Measurements from ENCODE around the gene ESPNL.
"Not testable (repeated sequence)": the region's sequence is repeated elsewhere in the genome, so short reads cannot be mapped to it uniquely, and the experiment has no call there.

ESPNL gene

DNA sequence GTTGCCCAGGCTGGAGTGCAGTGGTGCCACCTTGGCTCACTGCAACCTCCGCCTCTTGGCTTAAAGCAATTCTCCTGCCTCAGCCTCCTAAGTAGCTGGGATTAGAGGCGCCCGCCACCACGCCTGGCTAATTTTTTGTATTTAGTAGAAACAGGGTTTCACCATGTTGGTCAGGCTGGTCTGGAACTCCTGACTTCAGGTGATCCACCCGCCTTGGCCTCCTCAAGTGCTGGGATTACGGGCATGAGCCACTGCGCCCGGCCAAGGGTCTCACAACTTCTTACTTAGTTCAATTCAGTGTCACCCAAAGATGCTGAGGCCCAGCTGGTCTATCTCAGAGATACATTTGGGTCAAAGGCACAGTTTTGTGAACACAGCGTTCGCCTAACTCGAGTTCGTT lies 15.6 kb downstream of the ESPNL start:
- DNase-seq: not testable (repeated sequence)

DNA sequence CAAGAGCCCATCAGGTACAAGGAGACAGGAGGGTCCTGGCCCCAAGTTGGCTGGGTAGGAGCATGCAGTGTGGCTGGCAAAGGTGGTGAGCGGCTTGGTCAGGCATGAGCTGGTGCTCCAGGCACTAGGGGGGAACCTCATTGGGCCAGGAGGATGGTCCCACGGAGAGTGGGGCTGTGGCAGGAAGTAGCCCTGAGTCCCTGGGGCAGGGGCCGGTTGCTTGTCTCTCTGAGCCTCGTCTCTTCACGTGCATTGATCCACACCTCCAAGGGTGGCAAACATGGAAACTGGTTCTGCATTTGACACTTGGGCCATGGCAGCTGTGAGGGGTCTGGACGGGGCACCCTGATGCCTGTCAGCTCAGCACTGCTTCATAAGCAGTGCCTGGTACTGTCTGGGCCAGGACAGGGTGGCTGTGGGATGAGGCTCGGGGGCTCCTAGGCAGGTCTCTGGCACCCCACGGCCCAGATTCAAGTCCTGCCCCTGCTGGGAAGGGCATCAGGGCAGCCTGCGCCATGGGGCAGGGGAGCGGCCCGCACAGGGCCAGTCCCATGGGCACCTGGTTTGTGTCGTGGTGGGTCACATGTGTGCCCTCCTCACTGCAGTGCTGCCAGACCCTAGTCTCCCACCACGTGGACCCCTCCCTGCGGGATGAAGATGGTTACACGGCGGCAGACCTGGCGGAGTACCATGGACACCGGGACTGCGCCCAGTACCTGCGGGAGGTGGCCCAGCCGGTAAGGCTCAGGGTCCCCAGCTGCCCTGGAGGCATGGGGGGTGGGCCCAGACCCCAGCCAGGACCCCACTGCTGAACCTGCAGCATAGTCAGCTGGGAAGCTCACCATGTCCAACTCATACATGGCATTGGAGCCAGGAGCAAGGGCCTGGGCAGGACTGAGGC lies 16.4 kb downstream of the ESPNL start:
- DNase-seq: no peak

DNA sequence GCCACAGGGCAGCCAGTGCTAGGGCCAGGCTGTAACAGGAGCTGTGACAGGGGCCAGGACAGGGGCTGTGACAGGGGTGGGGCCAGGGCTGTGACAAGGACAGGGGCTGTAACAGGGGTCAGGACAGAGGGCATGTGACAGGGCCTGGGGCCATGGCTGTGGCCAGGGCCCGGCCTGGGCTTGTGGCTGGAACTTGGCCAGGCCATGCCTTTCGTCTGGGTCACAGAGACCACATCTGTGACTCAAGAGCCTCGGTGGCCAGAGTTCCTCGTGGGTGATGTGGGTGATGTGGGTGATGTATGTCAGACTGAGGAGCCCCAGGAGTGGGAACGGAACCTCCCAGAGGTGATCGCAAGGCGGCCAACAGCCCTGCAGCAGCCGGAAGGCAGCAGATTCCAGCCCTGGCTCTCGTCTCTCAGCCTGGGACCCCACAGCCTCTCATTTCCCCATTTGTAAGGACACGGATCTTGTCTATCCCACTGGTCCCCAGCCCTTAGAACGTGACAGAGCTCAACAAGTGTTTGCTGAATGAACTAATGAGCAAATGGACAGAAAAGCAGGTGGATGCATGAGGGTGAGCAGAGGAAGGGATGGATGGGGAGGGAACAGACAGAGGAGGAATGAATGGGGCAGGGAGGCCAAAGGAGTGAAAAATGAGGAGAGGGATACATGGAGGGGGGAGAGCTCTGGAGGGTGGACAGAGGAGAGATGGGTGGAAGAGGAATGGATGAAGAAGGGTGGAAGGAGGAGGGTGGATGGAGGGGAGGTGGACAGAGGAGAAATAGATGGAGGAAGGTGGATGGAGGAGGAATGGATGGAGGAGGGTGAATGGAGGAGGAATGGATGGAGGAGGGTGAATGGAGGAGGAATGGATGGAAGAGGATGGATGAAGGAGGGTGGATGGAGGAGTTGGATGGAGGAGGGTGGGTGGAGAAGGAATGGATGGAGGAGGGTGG lies 17.3 kb downstream of the ESPNL start:
- no peak for DNase-seq

DNA sequence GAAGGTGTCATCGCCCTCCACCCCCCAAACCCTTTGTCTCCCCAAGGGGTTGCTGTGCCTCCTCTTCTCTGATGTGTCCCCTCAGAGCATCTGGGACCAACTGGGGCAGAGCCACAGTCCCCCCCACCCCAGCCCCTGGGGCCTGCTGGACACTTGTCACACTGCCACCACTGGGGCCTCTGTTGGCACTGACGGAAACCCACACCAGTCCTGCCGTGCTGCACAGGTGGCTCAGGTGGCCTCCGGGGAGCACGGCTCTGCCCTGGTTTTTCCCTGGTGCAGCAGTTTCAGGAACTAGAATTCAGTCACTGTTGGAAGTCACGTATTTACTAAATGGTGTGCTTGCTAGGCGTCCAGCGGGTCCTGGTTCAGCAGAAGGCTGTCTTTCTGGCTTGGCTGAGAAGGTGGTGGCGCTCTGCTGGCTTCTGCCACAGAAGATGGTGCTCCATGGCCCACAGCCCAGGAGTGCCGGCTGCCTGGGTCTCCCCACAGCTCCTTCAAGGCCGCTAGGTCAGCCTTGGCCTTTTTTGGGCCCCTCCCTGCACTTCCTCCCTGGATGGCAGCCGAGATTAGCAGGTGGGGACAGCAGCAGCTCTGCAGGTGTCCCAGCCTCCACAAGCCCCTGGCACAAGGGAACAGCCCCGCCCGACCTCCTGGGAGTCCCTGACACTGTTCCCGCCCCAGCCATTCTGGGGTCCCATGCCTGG lies 19.8 kb downstream of the ESPNL start:
- no peak for DNase-seq

DNA sequence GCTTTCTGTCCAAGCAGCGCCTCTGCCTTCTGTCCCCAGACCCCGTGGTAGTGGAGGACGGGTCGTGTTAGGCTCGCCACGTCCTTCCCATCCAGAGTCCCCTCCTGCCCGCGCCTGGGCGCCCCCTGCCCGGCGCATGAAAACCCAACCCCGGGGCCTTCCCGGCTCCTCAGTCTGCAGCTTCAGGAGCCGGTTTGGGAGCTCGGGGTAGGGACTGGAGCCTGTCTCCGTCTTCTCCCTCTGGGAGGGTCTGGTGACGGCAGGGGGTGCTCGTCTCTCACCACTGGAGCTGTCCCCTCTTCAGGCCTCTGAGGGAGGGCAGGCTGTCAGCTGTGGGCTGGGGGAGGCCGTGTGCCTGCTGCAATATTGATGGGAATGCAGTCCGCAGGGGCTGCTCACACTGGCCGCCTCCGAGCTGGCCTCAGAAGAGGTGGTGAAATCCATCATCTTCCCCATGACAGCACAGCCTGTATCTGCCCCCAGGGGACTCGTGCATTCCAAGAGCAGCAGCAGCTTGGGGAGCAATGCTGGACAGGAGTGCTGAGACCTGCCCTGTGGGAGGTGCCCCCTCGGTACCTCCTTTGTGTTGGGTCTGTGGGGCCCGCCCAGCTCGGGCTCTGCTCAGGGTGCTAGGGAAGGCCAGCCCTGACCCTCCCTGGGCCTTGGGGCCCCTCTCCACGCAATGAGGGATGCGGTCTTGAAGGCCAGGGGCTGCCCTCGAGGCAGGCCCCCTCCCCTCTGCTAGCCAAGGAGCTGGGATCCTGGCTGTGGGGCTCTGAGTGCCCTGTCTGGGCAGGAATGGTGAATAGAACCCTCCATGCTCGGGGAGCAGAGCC lies 20.5 kb downstream of the ESPNL start:
- no peak for DNase-seq

DNA sequence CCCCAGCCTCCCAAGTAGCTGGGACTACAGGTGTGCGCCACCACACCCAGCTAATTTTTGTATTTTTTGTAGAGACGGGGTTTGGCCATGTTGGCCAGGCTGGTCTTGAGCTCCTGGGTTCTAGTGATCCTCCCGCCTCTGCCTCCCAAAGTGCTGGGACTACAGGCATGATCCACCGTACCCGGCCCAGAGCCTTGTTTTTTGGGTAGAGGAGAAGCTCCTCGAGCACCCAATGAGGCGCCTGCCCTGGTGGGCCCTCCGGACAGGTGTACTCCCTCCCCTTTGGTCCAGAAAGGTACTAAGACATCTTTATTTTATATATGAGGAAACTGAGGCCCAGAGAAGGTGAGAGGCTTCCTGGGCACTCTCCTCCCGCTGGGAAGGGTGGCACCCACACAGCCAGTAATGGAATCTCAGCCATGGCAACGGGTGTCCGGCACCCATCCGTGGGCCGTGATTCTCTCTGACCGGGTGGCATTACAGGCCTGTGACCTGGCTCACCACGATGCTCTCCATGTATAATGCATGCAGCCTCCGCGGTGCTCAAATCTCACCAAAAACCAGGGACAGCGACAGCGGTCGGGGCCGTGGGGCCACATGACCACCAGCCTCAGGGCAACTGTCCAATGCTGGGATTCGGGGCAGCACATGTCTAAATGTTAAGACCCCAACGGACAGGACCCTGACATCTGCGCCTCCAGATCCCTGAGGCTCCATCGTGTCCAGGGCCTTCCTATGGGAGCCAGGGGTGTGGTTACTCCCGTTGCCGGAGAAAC lies 21.6 kb downstream of the ESPNL start:
- no peak for DNase-seq

DNA sequence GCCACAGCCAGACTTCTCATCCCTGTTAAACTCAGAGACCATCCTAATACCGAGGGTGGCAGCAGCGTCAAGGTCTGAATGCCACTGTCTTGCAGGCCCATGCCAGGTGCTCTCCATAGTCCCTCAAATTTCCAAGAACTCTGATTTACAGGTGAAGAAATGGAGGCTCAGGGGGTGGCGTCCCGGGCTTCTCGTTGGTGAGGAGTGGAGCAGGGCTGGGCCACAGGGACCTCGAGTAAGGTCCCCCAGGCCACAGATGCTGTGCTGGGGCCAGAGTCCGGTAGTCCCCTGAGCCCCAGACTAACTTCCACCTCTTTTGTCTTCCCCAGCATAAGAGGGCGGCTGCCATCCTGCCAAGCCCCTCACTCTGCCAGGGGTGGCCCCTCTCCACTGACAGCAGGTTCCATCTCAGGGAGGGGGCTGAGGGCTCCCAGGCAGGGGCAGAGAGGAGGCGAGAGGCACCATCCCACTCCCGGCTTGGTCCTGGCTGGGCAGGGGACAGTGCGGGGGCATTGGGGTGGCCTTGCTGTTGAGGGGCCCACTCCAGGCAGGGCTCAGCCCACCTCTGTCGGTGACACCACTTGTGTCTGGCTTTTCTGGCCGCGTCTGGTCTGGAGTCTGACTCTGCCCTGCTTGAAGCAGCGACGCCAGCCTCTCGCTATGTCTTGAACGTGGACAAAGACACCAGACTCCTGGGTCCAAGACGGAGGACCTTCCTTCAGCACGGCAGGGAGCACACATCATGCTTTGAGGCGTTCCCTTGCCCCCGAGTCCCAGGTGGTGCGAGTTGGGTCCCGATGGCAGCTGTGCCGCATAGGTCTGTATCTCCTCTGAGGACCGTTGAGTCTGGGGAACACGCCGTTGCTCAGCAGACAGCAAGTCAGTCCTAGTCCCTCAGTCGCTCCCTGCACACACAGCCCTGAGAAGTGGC lies 22.4 kb downstream of the ESPNL start:
- no peak for DNase-seq

DNA sequence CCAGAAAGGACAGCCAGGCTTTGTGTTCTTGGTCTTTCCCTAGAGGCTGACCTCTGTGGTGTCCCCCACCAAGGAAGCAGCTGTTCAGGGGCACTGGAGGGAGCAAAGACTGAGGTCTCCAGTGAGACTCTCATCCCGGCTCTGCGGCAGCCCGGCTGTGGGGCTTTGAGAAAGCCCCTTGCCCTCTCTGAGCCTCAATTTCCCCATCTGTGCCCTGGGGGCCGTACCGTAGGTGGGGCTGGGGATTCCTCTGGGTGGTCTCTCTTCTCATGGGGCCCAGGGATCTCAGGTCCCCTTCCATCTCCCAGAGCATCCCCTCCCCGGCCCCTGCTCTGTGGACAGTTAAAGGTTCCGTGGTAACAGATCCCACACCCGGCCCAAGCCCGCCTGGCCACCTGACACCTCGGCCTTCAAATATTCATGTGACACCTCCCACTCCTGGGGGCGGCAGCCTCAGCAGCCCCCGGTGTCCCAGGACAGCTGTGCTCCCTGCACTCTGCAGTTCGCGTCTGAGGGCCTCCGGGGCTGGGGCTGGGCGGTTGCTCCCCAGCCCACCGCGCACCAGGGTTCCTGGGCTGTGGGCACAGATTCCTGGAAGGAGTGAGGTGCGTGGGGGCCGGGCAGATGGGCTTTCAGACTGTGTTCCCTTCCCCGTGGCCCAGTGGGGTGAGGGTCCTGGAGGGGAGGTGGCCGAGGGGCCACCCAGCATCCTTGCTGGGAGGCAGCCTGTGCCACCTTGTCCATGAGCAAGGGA lies 23.3 kb downstream of the ESPNL start:
- no peak for DNase-seq

DNA sequence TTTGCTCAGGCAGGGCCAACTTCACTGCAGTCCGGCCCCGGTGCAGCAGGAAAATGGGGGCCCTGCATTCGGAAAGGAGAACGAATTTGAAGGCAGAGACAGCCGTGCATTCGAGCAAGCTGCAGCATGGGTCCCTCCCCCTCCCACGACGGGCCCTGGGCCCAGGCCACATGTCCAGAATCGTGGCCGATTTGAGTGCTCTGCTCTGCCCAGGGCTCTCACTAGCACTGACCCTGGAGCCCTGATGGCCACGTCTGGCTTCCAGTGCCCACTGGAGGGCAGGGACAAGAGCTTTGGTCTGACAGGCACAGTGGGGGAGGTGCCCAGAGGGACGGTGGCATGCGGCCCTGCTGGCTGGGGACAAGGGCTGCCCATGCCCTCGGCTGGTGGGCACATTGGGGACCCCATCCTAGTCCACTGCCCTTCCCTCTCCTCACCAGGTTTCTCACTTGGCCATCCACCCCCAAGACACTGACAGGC lies 23.9 kb downstream of the ESPNL start:
- DNase-seq: no peak

DNA sequence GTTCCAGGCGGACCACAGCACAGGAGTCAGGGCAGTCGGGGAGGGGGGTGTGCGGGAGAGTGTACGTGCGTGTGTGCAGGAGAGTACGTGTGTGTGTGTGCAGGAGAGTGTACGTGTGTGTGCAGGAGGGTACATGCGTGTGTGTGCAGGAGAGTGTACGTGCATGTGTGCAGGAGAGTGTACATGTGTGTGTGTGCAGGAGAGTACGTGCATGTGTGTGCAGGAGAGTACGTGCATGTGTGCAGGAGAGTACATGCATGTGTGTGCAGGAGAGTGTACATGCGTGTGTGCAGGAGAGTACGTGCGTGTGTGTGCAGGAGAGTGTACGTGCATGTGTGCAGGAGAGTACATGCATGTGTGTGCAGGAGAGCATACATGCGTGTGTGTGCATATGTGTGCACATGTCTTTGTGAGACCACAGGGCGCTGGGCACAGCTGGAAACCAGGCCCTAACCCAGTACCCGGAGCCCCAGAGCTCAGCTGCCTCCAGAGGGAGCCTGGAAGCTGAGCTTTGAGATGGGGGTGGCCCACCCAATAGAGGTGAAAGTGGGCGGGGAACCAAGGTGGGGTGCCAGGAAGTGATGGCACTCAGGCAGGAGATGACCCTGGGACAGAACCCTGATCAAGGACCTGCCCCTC lies 24.5 kb downstream of the ESPNL start:
- DNase-seq: no peak

DNA sequence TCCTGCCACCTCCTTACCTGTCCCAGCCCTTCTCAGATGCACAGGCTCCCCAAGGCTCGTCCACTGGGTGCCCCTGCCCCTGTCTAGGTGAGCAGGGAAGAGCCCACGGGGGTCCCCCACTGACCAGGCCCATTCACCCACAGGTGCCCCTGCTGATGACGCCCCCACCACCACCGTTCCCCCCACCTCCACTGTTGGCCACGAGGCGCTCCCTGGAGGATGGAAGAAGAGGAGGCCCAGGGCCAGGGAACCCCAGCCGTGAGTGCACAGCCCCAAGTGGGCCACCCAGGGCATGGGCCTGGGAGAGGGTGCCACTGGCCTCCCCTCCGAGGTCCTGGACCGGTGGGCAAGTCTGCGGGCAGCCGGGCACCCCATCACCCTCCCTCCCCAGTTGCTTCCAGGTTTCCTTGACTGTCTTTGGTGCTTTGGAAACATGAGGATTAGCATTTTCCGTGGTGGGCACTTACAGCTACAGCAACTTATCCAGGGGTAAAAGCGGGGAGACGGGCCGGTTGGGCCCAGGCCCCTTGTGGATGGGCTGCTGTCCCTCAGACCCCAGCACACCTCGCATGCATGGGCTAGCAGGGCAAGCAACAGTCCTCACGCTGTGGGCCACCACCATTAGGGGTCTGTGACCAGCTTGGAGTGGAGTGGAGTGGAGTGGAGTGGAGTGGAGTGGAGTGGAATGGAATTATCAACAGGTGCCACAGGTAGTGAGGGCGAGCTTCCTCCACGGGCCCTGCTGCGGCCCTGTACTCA lies 25.2 kb downstream of the ESPNL start:
- DNase-seq: no peak

DNA sequence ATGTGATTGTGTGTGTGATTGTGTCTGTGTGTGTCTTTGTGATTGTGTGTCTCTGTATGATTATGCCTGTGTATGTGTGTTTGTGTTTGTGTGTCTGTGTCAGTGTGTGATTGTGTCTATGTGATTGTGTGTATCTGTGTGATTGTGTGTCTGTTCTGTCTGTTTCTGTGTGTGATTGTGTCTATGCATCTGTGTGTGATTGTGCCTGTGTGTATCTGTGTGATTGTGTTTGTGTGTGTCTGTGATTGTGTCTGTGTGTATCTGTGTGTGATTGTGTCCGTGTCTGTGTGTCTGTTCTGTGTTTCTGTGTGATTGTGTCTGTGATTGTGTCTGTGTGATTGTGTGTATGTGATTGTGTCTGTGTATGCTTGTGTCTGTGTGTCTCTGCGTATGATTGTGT lies 26.2 kb downstream of the ESPNL start:
- no peak for DNase-seq

DNA sequence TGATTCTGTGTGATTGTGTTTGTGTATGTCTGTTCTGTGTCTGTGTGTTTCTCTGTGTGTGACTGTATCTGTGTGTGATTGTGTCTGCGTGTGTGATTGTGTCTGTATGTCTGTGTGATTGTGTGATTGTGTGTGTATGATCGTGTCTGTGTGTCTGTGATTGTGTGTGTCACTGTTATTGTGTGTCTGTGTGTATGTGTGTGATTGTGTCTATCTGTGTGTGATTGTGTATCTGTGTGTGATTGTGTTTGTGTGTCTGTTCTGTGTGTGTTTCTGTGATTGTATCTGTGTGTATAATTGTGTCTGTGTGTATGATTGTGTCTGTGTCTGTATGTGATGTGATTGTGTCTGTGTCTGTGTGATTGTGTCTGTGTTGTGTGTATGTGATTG lies 26.6 kb downstream of the ESPNL start:
- DNase-seq: no peak

DNA sequence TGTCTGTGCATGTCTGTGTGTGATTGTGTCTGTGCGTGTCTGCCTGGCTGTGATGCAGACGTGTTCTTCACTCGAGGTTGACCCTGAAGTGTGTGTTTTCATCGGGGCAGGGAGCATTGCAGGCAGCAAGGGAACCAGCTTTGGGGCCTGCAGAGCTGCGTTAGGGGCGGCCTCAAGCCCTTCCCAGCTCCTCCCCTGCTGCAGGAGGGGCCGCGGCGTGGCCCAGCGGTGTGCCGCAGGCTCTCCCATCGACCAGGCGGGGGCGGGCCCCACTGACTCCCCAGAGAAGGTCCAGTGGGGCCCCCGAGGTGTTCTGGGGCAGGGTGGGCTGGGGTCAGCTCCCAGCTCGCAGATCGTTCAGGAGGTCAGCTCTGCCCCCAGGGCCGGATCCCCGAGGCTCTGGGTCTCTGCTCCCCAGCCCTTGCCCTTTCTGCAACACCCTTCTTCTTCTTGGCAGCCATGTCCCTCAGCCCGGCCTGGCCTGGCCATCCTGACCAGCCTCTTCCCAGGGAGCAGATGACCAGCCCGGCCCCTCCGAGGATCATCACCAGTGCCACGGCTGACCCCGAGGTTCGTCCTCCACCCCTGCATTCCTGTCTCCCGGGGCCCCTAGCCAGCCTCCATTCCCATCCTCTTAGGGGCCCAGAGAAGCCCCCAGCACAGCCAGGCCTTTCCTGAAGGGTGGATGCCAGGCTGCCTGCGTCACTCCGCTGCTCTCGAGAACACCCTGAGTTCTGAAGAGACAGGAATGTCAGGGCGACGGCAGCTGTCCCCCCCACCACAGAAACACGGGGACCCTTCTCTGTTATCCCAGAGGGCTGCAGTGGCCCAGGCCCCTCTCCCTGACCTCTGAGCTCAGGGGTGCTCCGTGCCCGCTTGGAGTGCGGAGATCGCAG lies 27.3 kb downstream of the ESPNL start:
- no peak for DNase-seq

DNA sequence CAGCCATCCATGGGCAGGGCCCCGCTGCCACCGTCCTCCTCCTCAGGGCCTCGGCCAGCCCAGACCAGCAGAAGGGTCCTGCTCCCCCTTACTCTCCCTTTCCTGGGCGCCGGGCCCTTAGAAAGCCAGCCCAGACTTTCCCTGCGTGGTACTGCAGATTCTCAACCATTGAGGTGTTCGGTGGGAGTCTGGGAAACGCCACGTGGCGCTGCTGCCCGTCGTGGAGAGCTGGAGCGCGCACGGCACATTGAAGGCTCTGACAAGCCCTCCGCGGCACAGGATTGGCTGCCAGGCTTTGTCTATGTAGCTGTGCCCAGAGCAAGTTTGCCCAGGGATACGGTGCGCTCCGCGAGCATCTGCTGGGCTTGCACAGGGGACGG lies 27.9 kb downstream of the ESPNL start:
- DNase-seq: no peak

DNA sequence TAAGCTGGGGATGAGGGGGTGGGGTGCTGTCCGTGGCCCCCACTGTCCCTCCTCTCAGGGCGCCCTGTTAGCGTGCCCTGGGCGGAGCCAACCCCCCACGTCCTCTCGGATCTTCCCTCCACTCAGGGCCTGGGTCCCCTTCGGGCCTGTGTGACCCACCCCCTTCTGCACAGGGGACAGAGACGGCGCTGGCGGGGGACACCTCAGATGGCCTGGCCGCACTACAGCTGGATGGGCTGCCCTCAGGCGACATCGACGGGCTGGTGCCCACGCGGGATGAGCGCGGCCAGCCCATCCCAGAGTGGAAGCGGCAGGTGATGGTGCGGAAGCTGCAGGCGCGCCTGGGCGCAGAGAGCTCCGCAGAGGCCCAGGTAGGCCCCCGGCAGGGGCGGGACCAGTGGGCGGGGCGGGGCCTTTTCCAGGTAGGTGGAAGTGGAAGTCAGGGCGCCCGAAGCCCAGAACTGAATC lies 28.4 kb downstream of the ESPNL start:
- no peak for DNase-seq
